Stimulated activated CD4-positive, alpha-beta T cell treated with anti-CD3 and anti-CD28 coated beads, Interleukin-15, amount 100 ng/mL, for 24 hours (primary cell): ENCODE measurements around the gene POR.

Experiments used
- DNase-seq: peaks from one replicate; pipeline ENCODE4 v3.0.0-alpha.2; 2020

The POR gene

GRCh38 chr7:75980430-75981202, 65.7 kb downstream of the POR start:
- DNase-seq = no peak

GRCh38 chr7:75981203-75981452, 66.2 kb downstream of the POR start:
- no peak for DNase-seq

- no peak for DNase-seq
Measured at GRCh38 chr7:75981453-75982305, 66.7 kb downstream of the POR start.

GRCh38 chr7:75982306-75983064, 67.5 kb downstream of the POR start:
- no peak for DNase-seq

- no peak for DNase-seq
Measured at GRCh38 chr7:75983471-75984129, 68.6 kb downstream of the POR start.

- no peak for DNase-seq
Measured at GRCh38 chr7:75984130-75985008, 69.4 kb downstream of the POR start.

GRCh38 chr7:75985009-75985517, 70.1 kb downstream of the POR start:
- no peak for DNase-seq

- DNase-seq = no peak
Measured at GRCh38 chr7:75985518-75986146, 70.7 kb downstream of the POR start.

GRCh38 chr7:75986147-75986781, 71.3 kb downstream of the POR start:
- no peak for DNase-seq

- no peak for DNase-seq
Measured at GRCh38 chr7:75987026-75987804, 72.3 kb downstream of the POR start.

GRCh38 chr7:75987805-75988567, 73.0 kb downstream of the POR start:
- DNase-seq = no peak

GRCh38 chr7:75988568-75989499, 73.9 kb downstream of the POR start:
- DNase-seq = no peak

GRCh38 chr7:75989500-75990388, 74.8 kb downstream of the POR start:
- DNase-seq = no peak

- DNase-seq = no peak
Measured at GRCh38 chr7:75991531-75992082, 76.7 kb downstream of the POR start.

- no peak for DNase-seq
Measured at GRCh38 chr7:75992083-75992755, 77.3 kb downstream of the POR start.
